NT2/D1 (cell line): Measurements from ENCODE around the gene CPEB1.

Experiments used
- DNase-seq: peaks from one replicate; pipeline ENCODE4 v3.0.0-alpha.2; 2011; ENCODE audit warnings: low read depth, low spot score
- H3K27me3 ChIP-seq: 2 replicates; pipeline ENCODE4 v1.6.0; 2011; ENCODE audit warnings: mild to moderate bottlenecking; ENCODE audit not compliant: insufficient read length, insufficient read depth
- H3K36me3 ChIP-seq: 2 replicates; pipeline ENCODE4 v1.6.1; 2011; ENCODE audit warnings: mild to moderate bottlenecking, low read length, mixed read lengths; ENCODE audit not compliant: insufficient read depth, insufficient read length
- H3K4me1 ChIP-seq: 2 replicates; pipeline ENCODE4 v1.5.1; 2011; ENCODE audit not compliant: insufficient read depth, insufficient read length
- H3K4me3 ChIP-seq: 2 replicates; pipeline ENCODE4 v1.5.1; 2011; ENCODE audit warnings: low read depth; ENCODE audit not compliant: insufficient read length
- H3K9ac ChIP-seq: 2 replicates; pipeline ENCODE4 v1.6.0; 2011; ENCODE audit warnings: low read depth; ENCODE audit not compliant: insufficient read length
- H3K9me3 ChIP-seq: 2 replicates; pipeline ENCODE4 v1.5.1; 2011; ENCODE audit warnings: mild to moderate bottlenecking, low read length; ENCODE audit not compliant: insufficient read depth
- SUZ12 ChIP-seq: IDR thresholded peaks from 2 replicates; pipeline ENCODE4 v1.6.1; 2011; ENCODE audit not compliant: insufficient read length, insufficient read depth; ENCODE audit errors: extremely low read depth
- YY1 ChIP-seq: IDR thresholded peaks from 2 replicates; pipeline ENCODE4 v1.6.1; 2011; ENCODE audit not compliant: insufficient read length, insufficient read depth
- ZNF274 ChIP-seq: IDR thresholded peaks from 2 replicates; pipeline ENCODE4 v1.6.1; 2011; ENCODE audit warnings: mild to moderate bottlenecking, low read depth, low read length

Gene CPEB1

DNA sequence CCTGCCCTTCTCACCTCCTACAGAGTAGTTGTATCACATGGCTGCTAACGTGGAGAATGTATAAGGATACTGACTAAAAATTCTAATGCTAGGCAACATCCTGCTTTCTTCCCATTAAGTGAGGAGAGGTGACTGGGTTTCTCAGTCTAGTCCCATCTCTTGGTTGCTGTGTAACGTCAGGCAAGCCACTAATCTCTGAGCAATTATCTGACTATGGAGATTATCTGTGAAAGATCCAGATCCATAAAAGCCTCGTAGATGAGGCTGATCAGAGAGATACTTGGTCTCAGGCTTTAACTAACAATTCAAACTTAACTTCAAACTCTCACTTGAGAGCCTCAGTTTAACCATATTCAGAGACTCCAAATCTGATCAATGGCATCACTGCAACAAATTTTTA lies 102.2 kb downstream of the CPEB1 start:
- Histone ChIP-seq H3K36me3 (peaks cover 10% of the 10 kb centered on the region), H3K4me3 (no peak overlapping the region), H3K27me3 (no peaks in the 10 kb centered on the region), H3K4me1 (peaks cover 3% of the 10 kb centered on the region), H3K9me3 (no peaks in the 10 kb centered on the region), H3K9ac (no peak overlapping the region)
- no peak for DNase-seq
- TF ChIP-seq SUZ12 (no peak), YY1 (no peak), ZNF274 (no peak)

DNA sequence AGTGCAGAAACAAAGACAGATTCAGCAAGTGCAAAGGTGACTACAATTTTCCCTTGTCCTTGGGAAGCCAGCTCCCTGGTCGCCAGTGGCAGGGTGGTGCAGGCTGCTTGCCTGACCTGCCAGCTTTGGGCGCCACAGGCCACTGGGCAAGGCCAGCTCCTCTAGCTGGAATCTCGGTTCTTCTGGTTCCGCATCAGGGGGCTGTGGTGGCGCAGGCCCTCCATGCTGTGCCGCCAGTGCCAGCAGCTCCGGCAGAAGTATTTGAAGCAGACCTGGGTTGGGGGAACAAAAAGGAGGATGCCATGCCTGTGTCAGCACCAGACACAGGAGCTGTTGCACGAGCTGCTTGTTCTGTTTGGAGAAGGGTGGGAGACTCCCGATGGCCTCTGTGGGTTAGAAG lies 102.7 kb downstream of the CPEB1 start:
- no peaks in the 10 kb centered on the region for H3K9me3 ChIP-seq
- DNase-seq, result no peak
- H3K9ac ChIP-seq, result no peak overlapping the region
- H3K27me3 ChIP-seq, result no peaks in the 10 kb centered on the region
- H3K4me1 ChIP-seq, result peaks cover 3% of the 10 kb centered on the region
- H3K4me3 ChIP-seq, result no peak overlapping the region
- TF ChIP-seq ZNF274 (no peak), SUZ12 (no peak)
- peaks cover 10% of the 10 kb centered on the region for H3K36me3 ChIP-seq

DNA sequence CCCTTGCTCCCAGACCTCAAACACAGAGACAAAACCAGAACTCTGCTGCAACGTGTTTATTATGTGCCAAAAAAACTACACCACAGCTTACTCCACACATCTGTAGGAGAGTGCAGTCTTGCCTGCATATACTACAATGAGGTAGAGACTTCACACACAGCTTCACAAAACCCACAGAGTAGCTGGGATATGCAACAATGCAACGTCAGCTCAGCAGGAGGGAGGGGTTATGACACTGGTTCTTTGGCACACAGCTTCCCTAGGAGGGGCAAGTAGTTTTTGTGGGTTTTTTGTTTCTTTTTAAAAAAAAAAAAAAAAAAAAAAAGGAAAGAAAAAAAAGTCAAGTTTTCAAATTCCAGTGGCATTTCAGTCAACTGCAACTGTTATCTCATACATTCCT lies 104.0 kb downstream of the CPEB1 start:
- no peaks in the 10 kb centered on the region for H3K27me3 ChIP-seq
- H3K9me3 ChIP-seq, result no peaks in the 10 kb centered on the region
- H3K9ac ChIP-seq, result no peak overlapping the region
- peaks cover 19% of the 10 kb centered on the region for H3K36me3 ChIP-seq
- peaks cover 3% of the 10 kb centered on the region for H3K4me1 ChIP-seq
- DNase-seq, result no peak
- H3K4me3 ChIP-seq, result no peak overlapping the region
- no peak for TF ChIP-seq SUZ12
- TF ChIP-seq YY1, result no peak
- TF ChIP-seq ZNF274, result no peak

DNA sequence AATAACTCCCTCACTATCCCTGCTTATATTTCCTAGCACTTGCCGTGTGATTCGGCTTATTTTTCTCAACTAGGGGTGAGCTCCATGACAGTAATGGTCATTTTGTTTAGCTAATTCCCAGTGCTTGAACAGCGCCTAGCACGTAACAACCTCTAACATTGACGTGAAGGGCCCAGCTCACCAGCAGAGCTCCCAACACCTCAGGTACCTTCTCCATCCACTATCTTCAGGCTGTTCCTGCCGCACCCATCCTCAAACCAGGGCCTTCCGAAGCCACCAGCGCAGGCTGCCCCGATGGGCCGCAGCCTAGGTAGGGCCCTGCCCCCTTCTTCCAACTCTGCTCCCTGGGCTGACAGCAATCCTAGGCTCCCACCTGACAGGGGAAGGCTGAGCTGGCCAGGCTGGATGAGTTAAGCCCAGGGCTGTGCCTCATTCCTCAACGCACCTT lies 106.2 kb downstream of the CPEB1 start:
- no peaks in the 10 kb centered on the region for H3K27me3 ChIP-seq

DNA sequence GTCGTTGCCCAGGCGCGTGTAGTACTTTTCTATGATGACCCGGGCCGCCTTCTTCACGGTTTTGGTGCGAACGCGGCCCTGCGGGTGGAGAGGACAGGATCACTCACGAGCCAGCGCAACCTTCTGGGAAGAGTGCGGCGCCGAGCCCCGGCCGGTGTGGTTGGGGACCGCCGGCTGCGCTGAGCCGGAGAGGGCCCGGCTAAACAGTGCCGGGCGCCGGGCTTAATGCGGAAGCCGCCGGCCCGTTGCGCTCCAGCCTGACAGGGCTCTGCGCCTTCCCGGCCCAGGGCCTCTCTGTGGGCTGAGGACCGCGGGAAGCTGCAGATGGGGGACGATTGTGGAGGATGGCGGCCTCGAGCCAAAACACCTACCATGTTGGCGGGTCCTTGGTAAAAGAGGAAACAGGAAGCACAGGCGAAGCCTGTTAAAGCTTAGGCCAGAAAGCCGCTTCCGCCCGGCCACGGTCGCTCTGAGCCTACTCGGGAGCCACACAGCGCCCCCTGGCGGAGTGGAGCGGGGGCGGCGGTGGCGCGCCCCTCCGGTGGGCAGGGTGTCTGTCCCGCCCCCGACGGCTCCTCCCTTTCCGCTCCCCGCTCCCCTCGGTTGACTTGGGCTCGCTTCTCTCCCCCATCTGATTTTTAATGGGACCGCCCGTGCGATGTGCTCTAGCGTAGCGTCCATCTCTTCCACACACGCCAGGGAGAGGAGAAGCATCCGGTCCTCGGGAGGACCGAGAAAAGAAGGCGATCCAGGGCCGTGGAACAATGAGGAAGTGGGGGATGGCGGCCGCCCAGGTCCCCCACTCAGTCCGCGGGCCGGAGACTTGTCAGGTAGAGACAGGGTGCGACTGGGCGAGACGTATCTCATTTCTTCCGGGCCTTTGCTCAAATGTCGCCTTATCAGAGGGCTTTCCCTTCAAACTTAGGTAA lies 106.8 kb downstream of the CPEB1 start, which contains the start of gene RPS17:
TSS of gene RPS17 (minus strand) at position 403 of the 929 bp plus-strand sequence. CDS start at position 374, 29 bp downstream.
- peak within 1 kb of the TSS; percentile 99 for H3K4me3 ChIP-seq
- TF ChIP-seq SUZ12 (no peak), YY1 (peak; percentile 46)
- peaks cover 9% of the 10 kb centered on the region for H3K4me1 ChIP-seq
- H3K9ac ChIP-seq, result peak within 1 kb of the TSS; percentile 100
- peaks cover 47% of the 10 kb centered on the region for H3K36me3 ChIP-seq
- no peaks in the 10 kb centered on the region for H3K9me3 ChIP-seq
- DNase-seq, result peak; percentile 91
- no peaks in the 10 kb centered on the region for H3K27me3 ChIP-seq

More for the DNA sequence above, 106.2 kb downstream of the CPEB1 start:
- Histone ChIP-seq H3K9ac (peak overlapping the region; percentile 85), H3K4me3 (peak overlapping the region; percentile 99), H3K36me3 (peaks cover 40% of the 10 kb centered on the region), H3K4me1 (peaks cover 9% of the 10 kb centered on the region), H3K9me3 (no peaks in the 10 kb centered on the region)
- TF ChIP-seq ZNF274 (no peak), YY1 (no peak), SUZ12 (no peak)
- DNase-seq, result no peak

DNA sequence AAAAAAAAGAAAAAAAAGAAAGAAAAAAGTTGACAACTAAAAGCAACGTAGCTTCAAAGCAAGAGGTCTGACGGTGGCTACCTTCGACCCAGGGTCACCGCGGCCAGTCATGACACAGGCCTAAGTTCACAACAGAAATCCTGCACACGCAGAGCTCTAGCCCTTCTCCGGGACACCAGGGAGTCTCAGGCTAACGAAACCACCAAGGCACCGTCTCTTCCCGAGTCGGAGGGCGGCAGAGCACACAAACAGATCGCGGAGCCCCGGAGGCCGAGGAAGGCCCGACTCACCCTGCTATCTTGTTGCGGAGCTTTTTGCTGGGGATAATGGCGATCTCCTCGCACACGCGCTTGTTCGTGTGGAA lies 107.5 kb downstream of the CPEB1 start:
- H3K9me3 ChIP-seq, result no peaks in the 10 kb centered on the region
- H3K9ac ChIP-seq, result peak overlapping the region; percentile 100
- H3K27me3 ChIP-seq, result no peaks in the 10 kb centered on the region
- peaks cover 49% of the 10 kb centered on the region for H3K36me3 ChIP-seq
- DNase-seq, result no peak
- no peak for TF ChIP-seq ZNF274
- no peak for TF ChIP-seq SUZ12
- no peak for TF ChIP-seq YY1
- H3K4me1 ChIP-seq, result peaks cover 8% of the 10 kb centered on the region
- peak overlapping the region; percentile 99 for H3K4me3 ChIP-seq

DNA sequence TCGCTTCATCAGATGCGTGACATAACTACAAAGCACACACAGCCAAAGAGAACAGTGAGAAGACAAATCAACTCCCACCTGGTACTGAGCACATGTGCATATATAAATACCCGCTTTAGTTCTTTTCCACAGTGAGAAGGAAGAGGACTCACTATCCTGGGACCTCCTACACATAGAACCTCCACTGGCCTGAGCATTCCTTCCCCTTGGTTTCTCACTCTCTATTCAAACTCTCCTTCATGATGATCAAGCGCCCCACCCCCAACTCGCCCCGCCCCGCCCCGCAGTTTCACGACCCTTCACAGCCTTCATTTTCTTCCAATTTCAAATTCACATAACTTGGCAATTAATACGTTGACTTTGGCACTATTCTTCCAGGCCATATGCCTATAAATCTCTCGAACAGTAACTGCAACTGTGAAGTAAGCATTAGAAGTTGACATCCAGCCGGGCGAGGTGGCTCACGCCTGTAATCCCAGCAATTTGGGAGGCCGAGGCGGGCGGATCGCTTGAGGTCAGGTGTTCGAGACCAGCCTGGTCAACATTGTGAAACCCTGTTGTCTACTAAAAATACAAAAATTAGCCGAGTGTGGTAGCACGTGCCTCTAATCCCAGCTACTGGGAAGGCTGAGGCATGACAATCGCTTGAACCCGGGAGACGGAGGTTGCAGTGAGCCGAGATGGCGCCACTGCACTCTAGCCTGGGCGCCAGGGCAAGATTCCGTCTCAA lies 108.0 kb downstream of the CPEB1 start:
- Histone ChIP-seq H3K9me3 (no peaks in the 10 kb centered on the region), H3K36me3 (peaks cover 53% of the 10 kb centered on the region), H3K9ac (peak overlapping the region; percentile 100), H3K27me3 (no peaks in the 10 kb centered on the region), H3K4me3 (peak overlapping the region; percentile 99), H3K4me1 (peaks cover 6% of the 10 kb centered on the region)
- TF ChIP-seq ZNF274 (no peak), YY1 (no peak), SUZ12 (no peak)
- DNase-seq, result no peak
